GM12801 (cell line): ENCODE measurements around the gene DTNBP1.

Source experiments
- TF ChIP-seq, protein P1 (sequence below): IDR thresholded peaks from one replicate; pipeline ENCODE4 v1.5.1; 2011; ENCODE audit warnings: control low read depth; ENCODE audit not compliant: insufficient read length; ENCODE audit errors: extremely low read depth

Gene DTNBP1

DNA sequence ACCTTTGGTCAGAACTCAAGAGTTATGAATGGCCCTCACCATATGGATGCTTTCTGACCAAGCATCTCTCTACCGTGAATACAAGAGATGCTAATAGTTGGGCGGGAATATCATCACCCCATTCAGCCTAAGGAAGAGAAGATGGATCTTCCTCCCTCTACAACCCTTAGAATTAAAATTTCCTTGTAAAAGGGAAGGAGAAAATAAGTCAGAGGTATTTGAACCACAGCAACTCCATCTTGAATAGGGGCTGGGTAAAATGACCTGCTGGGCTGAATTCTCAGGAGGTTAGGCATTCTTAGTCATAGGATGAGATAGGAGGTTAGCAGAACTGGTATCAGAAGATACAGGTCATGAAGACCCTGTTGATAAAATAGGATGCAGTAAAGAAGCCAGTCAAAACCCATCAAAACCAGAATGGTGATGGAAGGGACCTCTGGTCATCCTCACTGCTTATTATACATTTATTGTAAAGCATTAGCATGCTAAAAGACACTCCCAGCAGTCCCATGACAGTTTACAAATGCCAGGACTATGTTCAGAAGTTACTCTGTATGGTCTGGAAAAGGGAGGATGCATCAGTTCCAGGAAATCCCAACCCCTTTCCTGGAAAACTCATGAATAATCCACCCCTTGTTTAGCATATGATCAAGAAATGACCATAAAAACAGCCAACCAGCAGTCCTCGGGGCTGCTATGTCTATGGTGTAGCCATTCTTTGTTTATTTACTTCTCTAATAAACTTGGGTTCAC lies 101.2 kb downstream of the DTNBP1 start:
- TF ChIP-seq, protein P1, sequence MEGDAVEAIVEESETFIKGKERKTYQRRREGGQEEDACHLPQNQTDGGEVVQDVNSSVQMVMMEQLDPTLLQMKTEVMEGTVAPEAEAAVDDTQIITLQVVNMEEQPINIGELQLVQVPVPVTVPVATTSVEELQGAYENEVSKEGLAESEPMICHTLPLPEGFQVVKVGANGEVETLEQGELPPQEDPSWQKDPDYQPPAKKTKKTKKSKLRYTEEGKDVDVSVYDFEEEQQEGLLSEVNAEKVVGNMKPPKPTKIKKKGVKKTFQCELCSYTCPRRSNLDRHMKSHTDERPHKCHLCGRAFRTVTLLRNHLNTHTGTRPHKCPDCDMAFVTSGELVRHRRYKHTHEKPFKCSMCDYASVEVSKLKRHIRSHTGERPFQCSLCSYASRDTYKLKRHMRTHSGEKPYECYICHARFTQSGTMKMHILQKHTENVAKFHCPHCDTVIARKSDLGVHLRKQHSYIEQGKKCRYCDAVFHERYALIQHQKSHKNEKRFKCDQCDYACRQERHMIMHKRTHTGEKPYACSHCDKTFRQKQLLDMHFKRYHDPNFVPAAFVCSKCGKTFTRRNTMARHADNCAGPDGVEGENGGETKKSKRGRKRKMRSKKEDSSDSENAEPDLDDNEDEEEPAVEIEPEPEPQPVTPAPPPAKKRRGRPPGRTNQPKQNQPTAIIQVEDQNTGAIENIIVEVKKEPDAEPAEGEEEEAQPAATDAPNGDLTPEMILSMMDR = no peak

DNA sequence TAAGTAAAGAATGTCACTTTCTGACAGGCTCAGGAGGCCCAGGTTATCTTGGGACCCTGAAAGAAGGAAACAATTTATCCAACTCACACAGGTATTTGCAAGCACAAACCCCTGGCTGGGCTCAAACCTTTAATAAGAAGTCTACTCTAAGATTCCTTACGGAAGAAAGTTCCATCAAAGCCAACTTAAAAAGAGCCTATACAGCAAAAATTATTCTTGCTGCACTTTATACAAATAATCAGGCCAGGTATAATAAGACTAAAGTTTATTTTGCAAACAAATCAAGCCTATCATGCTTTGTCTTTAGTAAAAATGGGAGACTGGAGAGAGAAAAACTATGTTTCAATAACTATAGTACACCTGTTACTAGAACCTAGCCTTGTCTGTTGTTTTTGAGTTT lies 102.1 kb downstream of the DTNBP1 start:
- TF ChIP-seq, protein P1 = no peak

GRCh38 chr6:15557174-15557573 lies 105.7 kb downstream of the DTNBP1 start:
- TF ChIP-seq, protein P1 = no peak

GRCh38 chr6:15556711-15557110 lies 106.1 kb downstream of the DTNBP1 start:
- TF ChIP-seq, protein P1 = no peak

DNA sequence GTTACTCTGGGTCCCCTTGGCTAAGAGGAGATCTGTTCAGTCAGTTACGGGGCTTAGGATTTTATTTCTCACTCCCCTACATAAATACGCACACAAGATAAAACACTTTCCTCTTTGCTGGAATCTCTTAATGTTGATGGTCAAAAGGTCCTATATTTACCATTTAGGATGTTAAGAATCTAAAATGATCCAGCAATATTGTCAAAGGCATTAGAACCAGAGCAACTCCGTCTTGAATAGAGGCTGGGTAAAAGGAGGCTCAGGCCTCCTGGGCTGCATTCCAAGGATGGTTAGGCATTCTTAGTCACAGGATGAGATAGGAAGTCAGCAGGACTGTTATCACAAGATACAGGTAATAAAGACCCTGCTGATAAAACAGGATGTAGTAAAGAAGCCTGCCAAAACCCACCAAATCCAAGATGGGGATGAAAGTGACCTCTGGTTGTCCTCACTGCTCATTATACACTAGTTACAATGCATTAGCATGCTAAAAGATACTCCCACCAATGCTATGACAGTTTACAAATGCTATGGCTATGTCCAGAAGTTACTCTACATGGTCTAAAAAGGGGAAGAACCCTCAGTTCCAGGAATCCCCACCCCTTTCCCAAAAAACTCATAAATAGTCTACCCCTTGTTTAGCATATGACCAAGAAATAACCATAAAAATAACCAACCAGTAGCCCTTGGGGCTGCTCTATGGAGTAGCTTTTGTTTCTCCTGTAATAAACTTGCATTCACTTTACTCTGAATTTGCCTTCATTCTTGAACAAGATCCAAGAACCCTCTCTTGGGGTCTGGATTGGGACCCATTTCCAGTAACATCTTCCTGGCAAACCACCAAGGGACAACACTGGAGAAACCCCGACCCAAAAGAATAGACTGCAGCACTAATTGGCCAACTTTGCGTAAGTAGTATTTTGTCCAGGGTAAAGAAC lies 107.5 kb downstream of the DTNBP1 start:
- TF ChIP-seq, protein P1 = no peak

DNA sequence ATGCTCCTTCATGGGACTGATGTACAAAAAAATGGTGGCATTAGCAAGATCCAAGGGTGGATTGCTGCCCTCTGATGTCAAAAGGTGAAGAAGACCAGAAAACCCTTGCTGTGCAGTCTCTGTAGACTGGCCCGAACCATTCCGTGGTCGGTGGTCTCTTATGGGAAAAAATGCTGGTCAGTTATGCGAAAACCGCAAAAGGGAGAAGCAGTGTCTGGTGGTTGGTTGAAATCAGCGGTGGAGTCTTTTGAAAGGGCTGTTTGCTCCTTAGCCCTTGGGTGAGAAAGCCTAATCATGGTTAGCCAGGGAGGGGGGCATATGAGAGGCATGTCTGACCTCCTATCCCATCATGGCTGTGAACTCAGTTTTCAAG lies 108.1 kb downstream of the DTNBP1 start:
- TF ChIP-seq, protein P1 = no peak

GRCh38 chr6:15553736-15554294 lies 109.0 kb downstream of the DTNBP1 start:
- TF ChIP-seq, protein P1 = no peak
